Suprapubic skin (tissue), 4 donors: ENCODE measurements around the gene L3MBTL4.

ENCODE experiments used
- EP300 ChIP-seq: sonication (generic); formaldehyde crosslinking; IDR thresholded peaks from one replicate; pipeline ENCODE4 v1.6.1; 2017; ENCODE audit warnings: antibody characterized with exemption
- POLR2A ChIP-seq, 2 donors: fragments of 450-650 bp; IDR thresholded peaks; one replicate each; pipeline ENCODE4 v1.6.1; 2017; ENCODE audit warnings: antibody characterized with exemption in 2 of 2, mild to moderate bottlenecking in 2 of 2, moderate library complexity in 2 of 2
- POLR2AphosphoS5 ChIP-seq, 3 donors: sonication (generic); formaldehyde crosslinking; IDR thresholded peaks; one replicate each; pipeline ENCODE4 v1.6.1; 2017; ENCODE audit warnings: antibody characterized with exemption in 3 of 3
- TF ChIP-seq, protein P1 (sequence below), 2 donors: fragments of 200-600 bp in 1 of 2; fragments of 450-650 bp in 1 of 2; sonication (generic) in 1 of 2; IDR thresholded peaks; one replicate each; pipeline ENCODE4 v1.5.1; 2016 to 2019; ENCODE audit warnings: antibody characterized with exemption in 2 of 2, mild to moderate bottlenecking in 1 of 2, moderate library complexity in 1 of 2

DNA sequence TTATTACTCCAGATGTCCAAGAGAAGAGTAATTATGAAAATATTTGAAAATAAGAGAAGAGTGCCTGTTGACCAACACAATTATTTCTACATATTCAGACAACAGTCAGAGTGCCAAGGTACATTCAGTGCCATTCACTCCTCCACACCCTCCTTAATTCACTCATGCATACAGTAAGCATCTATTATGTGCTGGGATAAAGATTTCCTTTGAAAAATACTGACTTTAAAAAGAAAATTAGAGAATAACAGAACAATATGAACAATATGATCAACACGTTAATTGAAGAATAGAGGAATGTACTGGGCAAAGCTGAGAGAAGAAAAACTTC lies 203.6 kb downstream of the L3MBTL4 start:
- TF ChIP-seq, protein P1, sequence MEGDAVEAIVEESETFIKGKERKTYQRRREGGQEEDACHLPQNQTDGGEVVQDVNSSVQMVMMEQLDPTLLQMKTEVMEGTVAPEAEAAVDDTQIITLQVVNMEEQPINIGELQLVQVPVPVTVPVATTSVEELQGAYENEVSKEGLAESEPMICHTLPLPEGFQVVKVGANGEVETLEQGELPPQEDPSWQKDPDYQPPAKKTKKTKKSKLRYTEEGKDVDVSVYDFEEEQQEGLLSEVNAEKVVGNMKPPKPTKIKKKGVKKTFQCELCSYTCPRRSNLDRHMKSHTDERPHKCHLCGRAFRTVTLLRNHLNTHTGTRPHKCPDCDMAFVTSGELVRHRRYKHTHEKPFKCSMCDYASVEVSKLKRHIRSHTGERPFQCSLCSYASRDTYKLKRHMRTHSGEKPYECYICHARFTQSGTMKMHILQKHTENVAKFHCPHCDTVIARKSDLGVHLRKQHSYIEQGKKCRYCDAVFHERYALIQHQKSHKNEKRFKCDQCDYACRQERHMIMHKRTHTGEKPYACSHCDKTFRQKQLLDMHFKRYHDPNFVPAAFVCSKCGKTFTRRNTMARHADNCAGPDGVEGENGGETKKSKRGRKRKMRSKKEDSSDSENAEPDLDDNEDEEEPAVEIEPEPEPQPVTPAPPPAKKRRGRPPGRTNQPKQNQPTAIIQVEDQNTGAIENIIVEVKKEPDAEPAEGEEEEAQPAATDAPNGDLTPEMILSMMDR (IDR thresholded peaks at IDR 0.05), result no peak
- TF ChIP-seq POLR2A (IDR thresholded peaks at IDR 0.05), result no peak
- no peak for TF ChIP-seq EP300
- TF ChIP-seq POLR2AphosphoS5 (IDR thresholded peaks at IDR 0.05), result no peak
